Measurements from ENCODE around the gene LPAR6.

LPAR6 gene

GRCh38 chr13:48369988-48370387, 42.9 kb downstream of the LPAR6 start:
- Histone ChIP-seq H3K4me2 (ENCODE audit: low read length) (no peak overlapping the region), H3K27me3 (ENCODE audit: control insufficient read depth, low read length) (no peaks in the 10 kb centered on the region), H3K36me3 (ENCODE audit: control insufficient read depth, low read length) (peaks cover 65% of the 10 kb centered on the region), H3K79me2 (ENCODE audit: control insufficient read depth, low read length) (no peaks in the 10 kb centered on the region), H3K9me3 (ENCODE audit: control insufficient read depth, insufficient read depth, low read length) (no peaks in the 10 kb centered on the region), H3K4me1 (ENCODE audit: control insufficient read depth, low read length) (no peaks in the 10 kb centered on the region), H3K4me3 (ENCODE audit: low read length) (no peak overlapping the region), H3K27ac (ENCODE audit: low read depth, low read length) (no peak overlapping the region), H4K20me1 (ENCODE audit: control insufficient read depth, insufficient read depth, low read depth, low read length) (no peaks in the 10 kb centered on the region), H3F3A (ENCODE audit: control insufficient read depth, insufficient read depth) (no peaks in the 10 kb centered on the region; the same call in 1 of the 2 replicates), H3K9me2 (replicated peaks; ENCODE audit: control insufficient read depth, low read length) (no peaks in the 10 kb centered on the region)
- no peak for TF ChIP-seq EZH2phosphoT487 (IDR thresholded peaks at IDR 0.05; ENCODE audit: borderline replicate concordance, low read length)
- no peak for TF ChIP-seq CTCF (IDR thresholded peaks at IDR 0.05; ENCODE audit: low read depth, low read length, poor library complexity, severe bottlenecking)
